Mesenchymal stem cell (in vitro differentiated cells and primary cell): ENCODE data around the gene SPRTN.

Source experiments
- DNase-seq: peaks from one replicate; pipeline ENCODE4 v3.0.0-alpha.2; 2013
- H2AFZ ChIP-seq: one replicate; pipeline ENCODE4 v1.6.1; 2013; ENCODE audit warnings: low read depth, mild to moderate bottlenecking, control low read depth, inconsistent platforms, low read length, moderate library complexity
- H2AK5ac ChIP-seq: 2 replicates; pipeline ENCODE4 v1.6.1; 2013; ENCODE audit warnings: low read length, moderate library complexity, mild to moderate bottlenecking, inconsistent platforms; ENCODE audit not compliant: severe bottlenecking
- H2BK120ac ChIP-seq: one replicate; pipeline ENCODE4 v1.6.1; 2013; ENCODE audit warnings: low read depth, mild to moderate bottlenecking, inconsistent platforms, low read length, moderate library complexity
- H2BK12ac ChIP-seq, 2 experiments: one replicate each; pipeline ENCODE4 v1.6.1; 2013; ENCODE audit warnings: inconsistent platforms in 2 of 2, low read length in 2 of 2, mild to moderate bottlenecking in 2 of 2, moderate library complexity in 2 of 2, control low read depth in 1 of 2
- H2BK15ac ChIP-seq: one replicate; pipeline ENCODE4 v1.6.1; 2013; ENCODE audit warnings: mild to moderate bottlenecking, low read depth, inconsistent platforms; ENCODE audit not compliant: poor library complexity, severe bottlenecking
- H2BK5ac ChIP-seq: 2 replicates; pipeline ENCODE4 v1.6.1; 2013; ENCODE audit warnings: low read depth, mild to moderate bottlenecking, low read length, control low read depth, inconsistent platforms; ENCODE audit not compliant: poor library complexity, severe bottlenecking
- H3K14ac ChIP-seq, 2 experiments: one replicate each; pipeline ENCODE4 v1.6.1; 2013; ENCODE audit warnings: inconsistent platforms in 2 of 2, low read length in 2 of 2, control low read depth in 1 of 2, mild to moderate bottlenecking in 1 of 2, moderate library complexity in 1 of 2
- H3K18ac ChIP-seq, 2 experiments: one replicate each; pipeline ENCODE4 v1.6.1; 2013; ENCODE audit warnings: inconsistent platforms in 2 of 2, low read length in 2 of 2, control low read depth in 1 of 2, low read depth in 1 of 2, mild to moderate bottlenecking in 1 of 2
- H3K23ac ChIP-seq, 2 experiments: one replicate each; pipeline ENCODE4 v1.6.1; 2013; ENCODE audit warnings: inconsistent platforms in 2 of 2, low read length in 2 of 2, mild to moderate bottlenecking in 2 of 2, moderate library complexity in 2 of 2, control low read depth in 1 of 2
- H3K27ac ChIP-seq: 2 replicates; pipeline ENCODE4 v1.5.1; 2013; ENCODE audit warnings: mild to moderate bottlenecking, moderate library complexity, low read length, control low read depth, inconsistent platforms; ENCODE audit not compliant: poor library complexity, severe bottlenecking
- H3K27me3 ChIP-seq, 2 experiments: 2 replicates each; pipeline versions ENCODE4 v1.6.1 to v1.7.0; 2013; ENCODE audit warnings: low read length in 2 of 2, mild to moderate bottlenecking in 2 of 2, moderate library complexity in 2 of 2, control low read depth in 1 of 2, inconsistent platforms in 1 of 2; ENCODE audit not compliant: control insufficient read depth in 1 of 2, insufficient read depth in 1 of 2
- H3K36me3 ChIP-seq, 2 experiments: 2 replicates each; pipeline versions ENCODE4 v1.6.1 to v1.7.0; 2013; ENCODE audit warnings: low read length in 2 of 2, control low read depth in 1 of 2, inconsistent platforms in 1 of 2, low read depth in 1 of 2, mild to moderate bottlenecking in 1 of 2; ENCODE audit not compliant: insufficient read depth in 2 of 2, control insufficient read depth in 1 of 2
- H3K4ac ChIP-seq, 2 experiments: one replicate each; pipeline ENCODE4 v1.6.1; 2013; ENCODE audit warnings: inconsistent platforms in 2 of 2, low read length in 2 of 2, mild to moderate bottlenecking in 2 of 2, moderate library complexity in 2 of 2, control low read depth in 1 of 2, low read depth in 1 of 2
- H3K4me1 ChIP-seq: 2 replicates; pipeline ENCODE4 v1.6.1; 2013; ENCODE audit warnings: low read depth, low read length, control low read depth; ENCODE audit not compliant: control insufficient read depth, insufficient read depth
- H3K4me2 ChIP-seq: 2 replicates; pipeline ENCODE4 v1.6.1; 2013; ENCODE audit warnings: low read length, mild to moderate bottlenecking, inconsistent platforms; ENCODE audit not compliant: poor library complexity, severe bottlenecking
- H3K4me3 ChIP-seq, 2 experiments: 2 replicates each; pipeline versions ENCODE4 v1.5.1 to v1.7.0; 2013; ENCODE audit warnings: low read length in 2 of 2, mild to moderate bottlenecking in 2 of 2, control low read depth in 1 of 2, low read depth in 1 of 2; ENCODE audit not compliant: insufficient read depth in 1 of 2
- H3K79me1 ChIP-seq: replicated peaks from 2 replicates; pipeline ENCODE4 v1.6.1; 2013; ENCODE audit warnings: mild to moderate bottlenecking, control low read depth, low read length, inconsistent platforms; ENCODE audit not compliant: poor library complexity, severe bottlenecking
- H3K9ac ChIP-seq: 2 replicates; pipeline ENCODE4 v1.7.0; 2013; ENCODE audit warnings: mild to moderate bottlenecking, low read length, moderate library complexity
- H3K9me3 ChIP-seq: 2 replicates; pipeline ENCODE4 v1.7.0; 2013; ENCODE audit warnings: mild to moderate bottlenecking, low read length; ENCODE audit not compliant: control insufficient read depth
- H4K8ac ChIP-seq: one replicate; pipeline ENCODE4 v1.6.1; 2013; ENCODE audit warnings: inconsistent platforms, mild to moderate bottlenecking, low read length, moderate library complexity
- H4K91ac ChIP-seq: one replicate; pipeline ENCODE4 v1.6.1; 2013; ENCODE audit warnings: mild to moderate bottlenecking, low read length, inconsistent platforms
- whole genome bisulfite sequencing: methylation state at CpG from one replicate; pipeline ENCODE4 v1.1.7; 2013; ENCODE audit warnings: mixed read lengths; 5-methylcytosine and 5-hydroxymethylcytosine counted together

SPRTN gene

GRCh38 chr1:231311720-231312431 is 26.2 kb upstream of the SPRTN start:
- WGBS, result 87% methylated on average over 7 of the region's 8 CpGs
- no peak overlapping the region for H3K9ac ChIP-seq

GRCh38 chr1:231312432-231312788 is 25.7 kb upstream of the SPRTN start:
- H3K4me1 ChIP-seq, result no peaks in the 10 kb centered on the region
- H2AFZ ChIP-seq, result no peak overlapping the region
- no peak overlapping the region for H2BK15ac ChIP-seq
- H3K14ac ChIP-seq, result no peak overlapping the region
- no peaks in the 10 kb centered on the region for H3K79me1 ChIP-seq
- no peak overlapping the region for H2BK5ac ChIP-seq
- H3K27me3 ChIP-seq, result no peaks in the 10 kb centered on the region
- no peak overlapping the region for H3K18ac ChIP-seq
- H3K4me3 ChIP-seq, result no peak overlapping the region
- no peak overlapping the region for H3K4me2 ChIP-seq
- H4K8ac ChIP-seq, result no peak overlapping the region
- no peak overlapping the region for H4K91ac ChIP-seq
- H3K36me3 ChIP-seq, result no peaks in the 10 kb centered on the region
- no peak overlapping the region for H2AK5ac ChIP-seq
- no peak overlapping the region for H3K9ac ChIP-seq
- no peak overlapping the region for H2BK12ac ChIP-seq
- H3K4ac ChIP-seq, result no peak overlapping the region
- 80% methylated on average over 4 of the region's 5 CpGs for WGBS
- H3K23ac ChIP-seq, result no peak overlapping the region
- DNase-seq, result no peak
- H2BK120ac ChIP-seq, result no peak overlapping the region
- no peaks in the 10 kb centered on the region for H3K9me3 ChIP-seq
- no peak overlapping the region for H3K27ac ChIP-seq

More at GRCh38 chr1:231311720-231312431, 26.2 kb upstream of the SPRTN start:
- no peak for DNase-seq
- Histone ChIP-seq H4K91ac (no peak overlapping the region), H3K27me3 (no peaks in the 10 kb centered on the region), H3K4me1 (no peaks in the 10 kb centered on the region), H2BK5ac (no peak overlapping the region), H3K27ac (no peak overlapping the region), H3K79me1 (no peaks in the 10 kb centered on the region), H2AFZ (no peak overlapping the region), H3K36me3 (no peaks in the 10 kb centered on the region), H3K18ac (no peak overlapping the region), H3K4me2 (no peak overlapping the region), H3K4me3 (no peak overlapping the region), H2BK15ac (no peak overlapping the region), H3K9me3 (no peaks in the 10 kb centered on the region), H3K14ac (no peak overlapping the region), H4K8ac (no peak overlapping the region), H2BK12ac (no peak overlapping the region), H3K4ac (no peak overlapping the region), H3K23ac (no peak overlapping the region), H2AK5ac (no peak overlapping the region), H2BK120ac (no peak overlapping the region)

- no peak overlapping the region for H3K27ac ChIP-seq
- no peak overlapping the region for H4K91ac ChIP-seq
- no peak overlapping the region for H2AK5ac ChIP-seq
- H3K14ac ChIP-seq, result no peak overlapping the region
- no peak overlapping the region for H3K23ac ChIP-seq
- no peak overlapping the region for H2BK5ac ChIP-seq
- H3K4me3 ChIP-seq, result no peak overlapping the region
- no peaks in the 10 kb centered on the region for H3K9me3 ChIP-seq
- no peak overlapping the region for H3K9ac ChIP-seq
- no peak overlapping the region for H2AFZ ChIP-seq
- H3K27me3 ChIP-seq, result no peaks in the 10 kb centered on the region
- H2BK12ac ChIP-seq, result no peak overlapping the region
- H4K8ac ChIP-seq, result no peak overlapping the region
- no peak for DNase-seq
- WGBS, result 89% methylated on average over 4 of the region's 4 CpGs
- H3K4me1 ChIP-seq, result no peaks in the 10 kb centered on the region
- no peaks in the 10 kb centered on the region for H3K36me3 ChIP-seq
- H3K4ac ChIP-seq, result no peak overlapping the region
- no peak overlapping the region for H2BK15ac ChIP-seq
- no peak overlapping the region for H2BK120ac ChIP-seq
- H3K18ac ChIP-seq, result no peak overlapping the region
- H3K4me2 ChIP-seq, result no peak overlapping the region
- no peaks in the 10 kb centered on the region for H3K79me1 ChIP-seq
Observed at GRCh38 chr1:231313661-231314060, 24.4 kb upstream of the SPRTN start.

- Histone ChIP-seq H4K8ac (peak overlapping the region; percentile 30), H3K4me2 (no peak overlapping the region), H2BK120ac (no peak overlapping the region), H3K4me1 (no peaks in the 10 kb centered on the region), H3K9ac (no peak overlapping the region), H2AFZ (no peak overlapping the region), H3K4me3 (no peak overlapping the region), H3K23ac (no peak overlapping the region), H3K18ac (no peak overlapping the region), H3K4ac (no peak overlapping the region), H3K14ac (no peak overlapping the region), H2BK5ac (no peak overlapping the region), H3K36me3 (no peaks in the 10 kb centered on the region), H2BK12ac (no peak overlapping the region), H2AK5ac (no peak overlapping the region), H2BK15ac (no peak overlapping the region), H3K27me3 (no peaks in the 10 kb centered on the region), H4K91ac (no peak overlapping the region), H3K27ac (no peak overlapping the region), H3K79me1 (no peaks in the 10 kb centered on the region), H3K9me3 (no peaks in the 10 kb centered on the region)
- peak; percentile 34 for DNase-seq
- 40% methylated on average over 11 of the region's 11 CpGs for WGBS
Observed at GRCh38 chr1:231315887-231316286, 22.2 kb upstream of the SPRTN start.
